D721Med (cell line): ENCODE data around the gene KRTCAP2.

Source experiments
- DNase-seq: peaks from one replicate; pipeline ENCODE4 v3.0.0; 2011; ENCODE audit warnings: low spot score; ENCODE audit not compliant: insufficient read length
- FAIRE-seq: peaks from 2 replicates; lab custom pipeline; 2011; peaks lifted over from hg19 to GRCh38; lab: Jason Lieb, UNC
- CTCF ChIP-seq: IDR thresholded peaks from 2 replicates; pipeline ENCODE4 v1.5.1; 2012; ENCODE audit warnings: mild to moderate bottlenecking, control low read depth; ENCODE audit not compliant: insufficient read depth; ENCODE audit errors: missing control alignments

Gene KRTCAP2

GRCh38 chr1:155209312-155209721 is 36.2 kb upstream of the KRTCAP2 start:
- no peak for FAIRE-seq
- no peak for DNase-seq
- no peak for TF ChIP-seq CTCF

GRCh38 chr1:155208541-155209311 is 35.6 kb upstream of the KRTCAP2 start, which contains the start of gene MTX1:
Gene MTX1, plus strand, starts transcription at chr1:155208695. Its CDS starts 110 bp downstream, at chr1:155208805.
- peak; percentile 89 for DNase-seq
- TF ChIP-seq CTCF, result no peak
- no peak for FAIRE-seq

- TF ChIP-seq CTCF, result no peak
These were observed 34.9 kb upstream of the KRTCAP2 start, which contains the start of gene THBS3 for GRCh38 chr1:155207806-155208540. Gene THBS3, minus strand, starts transcription at chr1:155207897. Its CDS starts 21 bp downstream, at chr1:155207876.

GRCh38 chr1:155206891-155207805 is 34.0 kb upstream of the KRTCAP2 start:
- peak; percentile 96 for TF ChIP-seq CTCF
- FAIRE-seq (peak; percentile 16), DNase-seq (peak; percentile 78)

More at GRCh38 chr1:155207806-155208540, 34.9 kb upstream of the KRTCAP2 start, which contains the start of gene THBS3:
- DNase-seq (peak; percentile 47), FAIRE-seq (no peak)

GRCh38 chr1:155205969-155206593 is 33.0 kb upstream of the KRTCAP2 start:
- no peak for FAIRE-seq
- DNase-seq, result peak; percentile 10
- TF ChIP-seq CTCF, result no peak

- no peak for DNase-seq
- FAIRE-seq, result no peak
- TF ChIP-seq CTCF, result no peak
These were observed 31.9 kb upstream of the KRTCAP2 start for GRCh38 chr1:155205035-155205434.
